Breast epithelium (tissue), 3 donors: ENCODE results near the gene LRRC45.

Source experiments
- POLR2A ChIP-seq: fragments of 450-650 bp; IDR thresholded peaks from one replicate; pipeline ENCODE4 v1.6.1; 2016; ENCODE audit warnings: antibody characterized with exemption, mild to moderate bottlenecking, moderate library complexity
- POLR2AphosphoS5 ChIP-seq, 3 donors: sonication (generic); formaldehyde crosslinking; IDR thresholded peaks; one replicate each; pipeline ENCODE4 v1.6.1; 2017; ENCODE audit warnings: antibody characterized with exemption in 3 of 3
- TF ChIP-seq, protein P1 (sequence below), 3 donors: fragments of 450-650 bp; IDR thresholded peaks; one replicate each; pipeline ENCODE4 v1.5.1; 2016 to 2017; ENCODE audit warnings: antibody characterized with exemption in 3 of 3, mild to moderate bottlenecking in 3 of 3, moderate library complexity in 3 of 3

DNA sequence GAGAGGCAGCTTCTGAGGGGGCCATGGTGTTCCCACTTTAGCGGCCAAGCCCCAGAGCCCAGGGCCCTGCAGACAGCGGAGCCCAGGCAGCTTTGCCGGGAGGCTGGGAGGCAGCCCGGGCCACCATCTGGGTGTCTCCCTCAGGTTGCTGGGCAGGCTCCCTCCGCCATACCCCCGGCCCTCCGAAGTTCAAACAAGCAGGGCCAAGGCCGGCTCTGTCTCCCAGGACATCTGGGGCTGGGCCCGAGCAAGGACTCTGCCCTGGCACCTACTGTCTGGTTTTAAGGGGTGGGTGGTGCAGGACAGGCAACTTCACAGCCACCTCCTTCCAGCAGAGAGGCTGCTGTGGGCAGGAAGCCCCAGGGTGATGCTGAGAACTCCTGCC lies 39.9 kb downstream of the LRRC45 start:
- TF ChIP-seq, protein P1, sequence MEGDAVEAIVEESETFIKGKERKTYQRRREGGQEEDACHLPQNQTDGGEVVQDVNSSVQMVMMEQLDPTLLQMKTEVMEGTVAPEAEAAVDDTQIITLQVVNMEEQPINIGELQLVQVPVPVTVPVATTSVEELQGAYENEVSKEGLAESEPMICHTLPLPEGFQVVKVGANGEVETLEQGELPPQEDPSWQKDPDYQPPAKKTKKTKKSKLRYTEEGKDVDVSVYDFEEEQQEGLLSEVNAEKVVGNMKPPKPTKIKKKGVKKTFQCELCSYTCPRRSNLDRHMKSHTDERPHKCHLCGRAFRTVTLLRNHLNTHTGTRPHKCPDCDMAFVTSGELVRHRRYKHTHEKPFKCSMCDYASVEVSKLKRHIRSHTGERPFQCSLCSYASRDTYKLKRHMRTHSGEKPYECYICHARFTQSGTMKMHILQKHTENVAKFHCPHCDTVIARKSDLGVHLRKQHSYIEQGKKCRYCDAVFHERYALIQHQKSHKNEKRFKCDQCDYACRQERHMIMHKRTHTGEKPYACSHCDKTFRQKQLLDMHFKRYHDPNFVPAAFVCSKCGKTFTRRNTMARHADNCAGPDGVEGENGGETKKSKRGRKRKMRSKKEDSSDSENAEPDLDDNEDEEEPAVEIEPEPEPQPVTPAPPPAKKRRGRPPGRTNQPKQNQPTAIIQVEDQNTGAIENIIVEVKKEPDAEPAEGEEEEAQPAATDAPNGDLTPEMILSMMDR (IDR thresholded peaks at IDR 0.05) = no peak
- TF ChIP-seq POLR2A (no peak), POLR2AphosphoS5 (IDR thresholded peaks at IDR 0.05) (no peak)
